B cell (primary cell): ENCODE data around the gene MDM1. TPM values are rescaled to one million over a fixed set of nuclear protein-coding genes. Genes with fewer than 3 reads are reported as not detected.

Experiments used
- ATAC-seq: fragments of 200-7000 bp; cut with Tn5 transposase; one replicate; pipeline ENCODE4 v1.10.0; 2021; ENCODE audit warnings: low read depth, mild to moderate bottlenecking, moderate number of reproducible peaks, moderate library complexity
- CTCF ChIA-PET: fragments of 350-600 bp; sonication (Branson Sonifier 250); formaldehyde crosslinking; loops from one replicate; lab custom pipeline; 2021; ENCODE audit warnings: antibody characterized with exemption, inconsistent platforms; lab: Charles Lee
- POLR2A ChIA-PET: fragments of 350-600 bp; sonication (Branson Sonifier 250); formaldehyde crosslinking; loops from one replicate; lab custom pipeline; 2021; ENCODE audit warnings: antibody characterized with exemption; lab: Charles Lee
- DNase-seq: peaks from one replicate; pipeline ENCODE4 v3.0.0; 2013
- H2AFZ ChIP-seq: 2 replicates; pipeline ENCODE4 v1.6.1; 2012; ENCODE audit warnings: mild to moderate bottlenecking, low read depth, low read length; ENCODE audit not compliant: insufficient read depth, poor library complexity, severe bottlenecking
- H3K27ac ChIP-seq, 2 donors: 1 replicate in 1 of 2; 2 replicates in 1 of 2; pipeline ENCODE4 v1.5.1; 2012 to 2013; ENCODE audit warnings: low read length in 2 of 2, mild to moderate bottlenecking in 2 of 2, moderate library complexity in 1 of 2
- H3K27me3 ChIP-seq, 4 experiments: fragments of 200-600 bp in 1 of 4; sonication (generic) in 1 of 4; replicated peaks in 1 of 4; 1 replicate in 2 of 4; 2 replicates in 2 of 4; pipeline versions ENCODE4 v1.6.1 to v1.7.0; 2013 to 2016; ENCODE audit warnings: low read length in 3 of 4, mild to moderate bottlenecking in 2 of 4, mixed read lengths in 1 of 4, moderate library complexity in 1 of 4; ENCODE audit not compliant: insufficient read depth in 4 of 4, control insufficient read depth in 3 of 4; ENCODE audit errors: control extremely low read depth in 1 of 4
- H3K36me3 ChIP-seq, 2 experiments: replicated peaks in 1 of 2; 1 replicate in 1 of 2; 2 replicates in 1 of 2; pipeline versions ENCODE4 v1.6.1 to v1.7.1; 2013; ENCODE audit warnings: low read length in 1 of 2; ENCODE audit not compliant: insufficient read depth in 2 of 2, control insufficient read depth in 1 of 2; ENCODE audit errors: control extremely low read depth in 1 of 2, extremely low read depth in 1 of 2
- H3K4me1 ChIP-seq, 2 donors: fragments of 200-600 bp in 1 of 2; sonication (generic) in 1 of 2; 1 replicate in 1 of 2; 2 replicates in 1 of 2; pipeline versions ENCODE4 v1.5.1 to v1.6.1; 2013 to 2017; ENCODE audit warnings: low read length in 2 of 2; ENCODE audit not compliant: control insufficient read depth in 2 of 2, insufficient read depth in 2 of 2
- H3K4me2 ChIP-seq: replicated peaks from 2 replicates; pipeline ENCODE3; 2012; ENCODE audit warnings: mild to moderate bottlenecking, low read depth, low read length; ENCODE audit not compliant: poor library complexity, severe bottlenecking
- H3K4me3 ChIP-seq, 5 experiments: fragments of 200-600 bp in 1 of 5; sonication (generic) in 1 of 5; 1 replicate in 3 of 5; 2 replicates in 2 of 5; pipeline versions ENCODE4 v1.5.1 to v1.7.0; 2011 to 2016; ENCODE audit warnings: low read length in 4 of 5, mild to moderate bottlenecking in 4 of 5, low read depth in 2 of 5, control low read depth in 1 of 5, moderate library complexity in 1 of 5; ENCODE audit not compliant: insufficient read depth in 1 of 5; ENCODE audit errors: control extremely low read depth in 1 of 5, extremely low read depth in 1 of 5
- H3K79me2 ChIP-seq: fragments of 200-600 bp; sonication (generic); one replicate; pipeline ENCODE4 v1.6.0; 2016; ENCODE audit warnings: low read length; ENCODE audit not compliant: control insufficient read depth, insufficient read depth
- H3K9ac ChIP-seq: fragments of 200-600 bp; sonication (generic); 2 replicates; pipeline ENCODE4 v1.6.1; 2017; ENCODE audit warnings: mild to moderate bottlenecking, low read length, moderate library complexity
- H3K9me3 ChIP-seq, 3 donors: one replicate each; pipeline versions ENCODE4 v1.6.1 to v1.7.1; 2013; ENCODE audit warnings: low read length in 2 of 3; ENCODE audit not compliant: control insufficient read depth in 2 of 3, insufficient read depth in 1 of 3; ENCODE audit errors: control extremely low read depth in 1 of 3
- H4K20me1 ChIP-seq: 2 replicates; pipeline ENCODE4 v1.6.0; 2012; ENCODE audit warnings: mild to moderate bottlenecking, low read length; ENCODE audit not compliant: insufficient read depth, control insufficient read depth, poor library complexity, severe bottlenecking
- H3K27ac Mint-ChIP-seq: one replicate; pipeline ENCODE4 v1.8.0; 2021; ENCODE audit warnings: mixed read lengths
- H3K27me3 Mint-ChIP-seq: one replicate; pipeline ENCODE4 v1.8.0; 2021; ENCODE audit warnings: mixed read lengths
- H3K4me1 Mint-ChIP-seq: one replicate; pipeline ENCODE4 v1.8.0; 2021; ENCODE audit warnings: mixed read lengths
- H3K4me3 Mint-ChIP-seq: one replicate; pipeline ENCODE4 v1.8.0; 2021; ENCODE audit warnings: mixed read lengths
- H3K9me3 Mint-ChIP-seq: one replicate; pipeline ENCODE4 v1.8.0; 2022; ENCODE audit warnings: mixed read lengths; ENCODE audit not compliant: insufficient read depth
- EZH2 ChIP-seq: IDR thresholded peaks from 2 replicates; pipeline ENCODE4 v1.6.1; 2012; ENCODE audit warnings: borderline replicate concordance, low read depth, mild to moderate bottlenecking, moderate library complexity, low read length; ENCODE audit not compliant: insufficient read depth, poor library complexity, severe bottlenecking
- WGBS: methylation state at CpG from one replicate; pipeline ENCODE4 v1.1.5; 2013; ENCODE audit warnings: missing lambda C conversion rate; ENCODE audit not compliant: insufficient coverage; 5-methylcytosine and 5-hydroxymethylcytosine counted together
- intact Hi-C: fragments of 100-400 bp; cut with micrococcal nuclease; formaldehyde crosslinking; loops from one replicate; pipeline ENCODE4 v1.10.0; 2022
- polyA plus RNA-seq: library from polyadenylated mRNA; depleted of rRNA; stranded (reverse); fragments of >200 nt; gene quantifications from 2 replicates; pipeline ENCODE4 v1.2.3, GENCODE V29; 2012
- total RNA-seq, 2 donors: library from RNA; stranded (reverse); fragments of 120-200 nt in 1 of 2; gene quantifications; 1 replicate in 1 of 2; 2 replicates in 1 of 2; pipeline versions ENCODE4 v1.2.3 to v1.2.4, GENCODE V29; 2013 to 2022
- TF ChIP-seq, protein P1 (sequence below): fragments of 200-600 bp; IDR thresholded peaks from one replicate; pipeline ENCODE4 v1.8.0; 2022; ENCODE audit warnings: antibody characterized with exemption, mild to moderate bottlenecking

Gene MDM1
- total and polyA plus RNA-seq, 2 donors (not counting 1 experiment from before 2014, with no cell fraction given) = 13.9 to 38.3 TPM

DNA sequence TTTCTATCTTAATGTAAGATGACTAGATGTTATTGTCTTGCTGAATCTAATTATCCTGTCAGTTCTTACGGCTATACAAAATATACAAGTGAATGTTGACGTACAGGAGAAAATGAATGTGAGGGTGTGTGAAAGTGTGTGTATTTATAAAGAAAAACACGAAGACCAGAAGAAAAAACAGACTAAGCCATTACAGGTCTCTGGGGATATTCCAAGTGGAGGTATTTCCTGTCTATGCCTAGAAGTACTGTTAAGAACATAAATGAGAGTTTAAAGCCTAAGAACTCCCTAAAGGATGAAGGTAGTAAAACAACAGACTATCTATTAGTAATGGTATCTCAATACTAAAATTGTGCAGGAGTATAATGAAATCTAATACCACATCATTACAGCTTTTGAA, 7.6 kb downstream of the MDM1 start:
- H3K27ac Mint-ChIP-seq = no peak overlapping the region
- DNase-seq = no peak
- intact Hi-C loops = no loop called here
- POLR2A ChIA-PET = no interaction called here
- Histone ChIP-seq H3K36me3 (peaks cover 8 to 36% of the 10 kb centered on the region in 2 experiments), H2AFZ (no peak overlapping the region), H3K79me2 (peaks cover 6% of the 10 kb centered on the region), H3K9ac (no peak overlapping the region), H3K9me3 (no peaks in the 10 kb centered on the region), H3K4me1 (no peaks in the 10 kb centered on the region), H4K20me1 (no peaks in the 10 kb centered on the region), H3K27ac (no peak overlapping the region), H3K27me3 (no peaks in the 10 kb centered on the region), H3K4me3 (no peak overlapping the region), H3K4me2 (no peak overlapping the region)
- no peaks in the 10 kb centered on the region for H3K9me3 Mint-ChIP-seq
- CTCF ChIA-PET = interaction anchor here (1.5 kb wide), 1 partner anchor 101 kb away, joined by 6 read pairs; no protein-coding TSS in a partner anchor
- no CpG with 5 or more reads among the region's 3 CpGs for WGBS
- ATAC-seq = no peak
- H3K27me3 Mint-ChIP-seq = no peaks in the 10 kb centered on the region
- H3K4me1 Mint-ChIP-seq = peaks cover 11% of the 10 kb centered on the region
- no peak overlapping the region for H3K4me3 Mint-ChIP-seq
- TF ChIP-seq EZH2 = no peak
- TF ChIP-seq, protein P1, sequence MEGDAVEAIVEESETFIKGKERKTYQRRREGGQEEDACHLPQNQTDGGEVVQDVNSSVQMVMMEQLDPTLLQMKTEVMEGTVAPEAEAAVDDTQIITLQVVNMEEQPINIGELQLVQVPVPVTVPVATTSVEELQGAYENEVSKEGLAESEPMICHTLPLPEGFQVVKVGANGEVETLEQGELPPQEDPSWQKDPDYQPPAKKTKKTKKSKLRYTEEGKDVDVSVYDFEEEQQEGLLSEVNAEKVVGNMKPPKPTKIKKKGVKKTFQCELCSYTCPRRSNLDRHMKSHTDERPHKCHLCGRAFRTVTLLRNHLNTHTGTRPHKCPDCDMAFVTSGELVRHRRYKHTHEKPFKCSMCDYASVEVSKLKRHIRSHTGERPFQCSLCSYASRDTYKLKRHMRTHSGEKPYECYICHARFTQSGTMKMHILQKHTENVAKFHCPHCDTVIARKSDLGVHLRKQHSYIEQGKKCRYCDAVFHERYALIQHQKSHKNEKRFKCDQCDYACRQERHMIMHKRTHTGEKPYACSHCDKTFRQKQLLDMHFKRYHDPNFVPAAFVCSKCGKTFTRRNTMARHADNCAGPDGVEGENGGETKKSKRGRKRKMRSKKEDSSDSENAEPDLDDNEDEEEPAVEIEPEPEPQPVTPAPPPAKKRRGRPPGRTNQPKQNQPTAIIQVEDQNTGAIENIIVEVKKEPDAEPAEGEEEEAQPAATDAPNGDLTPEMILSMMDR = no peak

DNA sequence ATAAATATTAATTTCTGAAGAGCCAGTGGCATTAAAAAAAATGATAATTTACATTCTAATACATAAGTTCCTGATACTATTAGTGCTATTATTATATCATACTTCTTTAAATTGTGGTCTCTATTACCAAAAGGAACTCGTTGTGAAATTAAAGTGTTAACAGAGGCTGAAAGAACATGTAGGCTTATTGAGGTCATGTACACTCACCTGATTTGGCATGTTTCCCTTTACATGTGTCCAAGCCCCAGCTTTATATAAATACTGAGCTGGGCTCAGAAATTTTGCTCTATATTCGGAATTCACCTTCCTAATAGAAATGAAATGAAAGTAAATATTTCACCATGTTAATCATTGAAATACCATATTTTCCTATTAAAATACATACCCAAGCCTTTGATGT, 11.0 kb downstream of the MDM1 start:
- Histone ChIP-seq H3K4me3 (no peak overlapping the region), H3K4me2 (no peak overlapping the region), H3K79me2 (no peaks in the 10 kb centered on the region), H2AFZ (no peak overlapping the region), H3K36me3 (peaks cover 6 to 15% of the 10 kb centered on the region in 2 experiments), H3K4me1 (no peaks in the 10 kb centered on the region), H3K9ac (no peak overlapping the region), H3K27me3 (no peaks in the 10 kb centered on the region), H4K20me1 (no peaks in the 10 kb centered on the region), H3K27ac (no peak overlapping the region), H3K9me3 (no peaks in the 10 kb centered on the region)
- no peak for DNase-seq
- ATAC-seq = no peak
- Mint-ChIP-seq H3K4me1 (no peaks in the 10 kb centered on the region), H3K27me3 (no peaks in the 10 kb centered on the region), H3K27ac (no peak overlapping the region), H3K4me3 (no peak overlapping the region), H3K9me3 (no peaks in the 10 kb centered on the region)
- intact Hi-C loops = no loop called here
- ChIA-PET CTCF (interaction anchor here (1.0 to 3.1 kb wide), 6 partner anchors 71 to 966 kb away, joined by 4 to 37 read pairs (median 7); partner anchors contain the start of gene IL26), POLR2A (no interaction called here)
- no peak for TF ChIP-seq EZH2
- TF ChIP-seq, protein P1 = no peak
- no CpG with 5 or more reads among the region's 2 CpGs for WGBS
